Right lobe of liver (tissue), 6 donors: Measurements from ENCODE around the gene ZNF665. TPM values are rescaled to one million over a fixed set of nuclear protein-coding genes. Genes with fewer than 3 reads are reported as not detected.

Experiments used
- ATAC-seq, 4 donors: fragments of 200-7000 bp; cut with Tn5 transposase; one replicate each; pipeline ENCODE4 v1.9.1; 2020; ENCODE audit warnings: mild to moderate bottlenecking in 4 of 4, moderate library complexity in 4 of 4
- DNase-seq, 3 donors: peaks; one replicate each; pipeline ENCODE4 v3.0.0-alpha.2; 2020
- H3K27ac ChIP-seq, 3 donors: fragments of 200-600 bp; one replicate each; pipeline ENCODE4 v1.8.0; 2022
- H3K27me3 ChIP-seq, 2 donors: fragments of 200-600 bp; one replicate each; pipeline ENCODE4 v1.8.0; 2022
- H3K36me3 ChIP-seq, 4 donors: fragments of 200-600 bp; sonication (generic) in 1 of 4; one replicate each; pipeline versions ENCODE4 v1.5.1 to v1.8.0; 2017 to 2022; ENCODE audit warnings: control low read depth in 1 of 4
- H3K4me1 ChIP-seq, 4 donors: fragments of 200-600 bp; sonication (generic) in 1 of 4; one replicate each; pipeline versions ENCODE4 v1.5.1 to v1.8.0; 2017 to 2022; ENCODE audit warnings: control low read depth in 1 of 4
- H3K4me3 ChIP-seq, 3 donors: fragments of 200-600 bp; one replicate each; pipeline ENCODE4 v1.8.0; 2022
- H3K9me3 ChIP-seq, 4 donors: fragments of 200-600 bp; sonication (generic) in 1 of 4; one replicate each; pipeline versions ENCODE4 v1.5.1 to v1.8.0; 2017 to 2022; ENCODE audit warnings: control low read depth in 1 of 4
- CTCF ChIP-seq, 4 donors: fragments of 200-600 bp in 3 of 4; fragments of 450-650 bp in 1 of 4; IDR thresholded peaks; one replicate each; pipeline versions ENCODE4 v1.5.1 to v1.8.0; 2016 to 2022; ENCODE audit warnings: antibody characterized with exemption in 4 of 4, mild to moderate bottlenecking in 2 of 4
- POLR2A ChIP-seq: fragments of 450-650 bp; IDR thresholded peaks from one replicate; pipeline ENCODE4 v1.6.1; 2017; ENCODE audit warnings: antibody characterized with exemption, mild to moderate bottlenecking
- WGBS: methylation state at CpG from one replicate; pipeline ENCODE4 v1.1.6; 2018; ENCODE audit warnings: low coverage, low lambda C conversion rate; ENCODE audit not compliant: insufficient coverage; ENCODE audit errors: missing lambda C conversion rate; 5-methylcytosine and 5-hydroxymethylcytosine counted together
- intact Hi-C, 2 donors: fragments of 100-400 bp; cut with DNase I; formaldehyde crosslinking; loops; one replicate each; pipeline versions ENCODE4 v1.11.2 to v1.14.1; 2022
- total RNA-seq, 6 experiments: library from RNA; depleted of rRNA in 2 of 6; stranded (reverse); fragments of >200 nt in 2 of 6; fragmentation: NEBNext Ultra II Directional in 3 of 6; extraction: Animal tissue kit (Norgen Biotek cat#: 25700) in 3 of 6; gene quantifications; one replicate each; pipeline versions ENCODE4 v1.1.0 to v1.2.4, GENCODE V29; 2016 to 2023
- donor health status: DM: no; HTN: yes; CAD: no.
- donor health status: DM: no; HTN: no; CAD: no.
- donor health status: DM: no; HTN: no; CAD: no.
- donor health status: DM: no; HTN: yes; CAD: no.
- donor health status: DM: no; HTN: yes; CAD: no.

Gene ZNF665
- total RNA-seq, 6 experiments from 2014 or later = 0.09 to 0.47 (median 0.32) TPM; not detected in 1

- no peak for TF ChIP-seq POLR2A
- TF ChIP-seq CTCF (IDR thresholded peaks at IDR 0.05) = no peak
- Histone ChIP-seq H3K4me3 (no peak overlapping the region), H3K27me3 (no peaks in the 10 kb centered on the region), H3K27ac (no peak overlapping the region), H3K36me3 (no peaks in the 10 kb centered on the region), H3K4me1 (no peaks in the 10 kb centered on the region), H3K9me3 (no peaks in the 10 kb centered on the region)
- ATAC-seq (no peak), DNase-seq (no peak)
- intact Hi-C loops = no loop called here
- 86% methylated on average over 8 of the region's 10 CpGs for WGBS
Observed at GRCh38 chr19:53182202-53182601, 11.0 kb downstream of the ZNF665 start.

DNA sequence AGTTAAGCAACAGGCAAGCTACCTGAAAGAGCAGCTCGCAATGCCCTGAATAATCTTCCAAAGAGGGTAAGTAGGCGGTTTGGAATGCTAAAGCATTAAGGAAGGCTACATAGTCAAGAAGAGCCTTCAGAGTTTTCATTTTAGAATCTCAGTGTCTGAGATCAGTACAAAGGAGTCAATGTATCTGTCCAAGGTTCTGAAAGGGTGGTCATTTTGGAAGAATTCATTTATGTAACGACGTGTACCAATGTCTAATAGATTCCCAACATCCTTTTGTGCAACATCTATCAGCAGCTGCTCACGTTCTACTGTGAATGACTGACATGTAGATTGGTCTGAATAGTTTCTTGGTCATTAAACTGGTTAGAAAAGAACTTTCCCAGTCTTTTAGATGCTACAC, 15.2 kb downstream of the ZNF665 start:
- 55% methylated on average over 4 of the region's 5 CpGs for WGBS
- no peaks in the 10 kb centered on the region for H3K4me1 ChIP-seq
- no peak overlapping the region for H3K4me3 ChIP-seq
- no peak for ATAC-seq
- intact Hi-C loops = no loop called here
- no peak for DNase-seq
- H3K9me3 ChIP-seq = no peaks in the 10 kb centered on the region
- TF ChIP-seq POLR2A = no peak
- TF ChIP-seq CTCF (IDR thresholded peaks at IDR 0.05) = no peak
- H3K36me3 ChIP-seq = no peaks in the 10 kb centered on the region
- H3K27me3 ChIP-seq = no peaks in the 10 kb centered on the region
- H3K27ac ChIP-seq = no peak overlapping the region

DNA sequence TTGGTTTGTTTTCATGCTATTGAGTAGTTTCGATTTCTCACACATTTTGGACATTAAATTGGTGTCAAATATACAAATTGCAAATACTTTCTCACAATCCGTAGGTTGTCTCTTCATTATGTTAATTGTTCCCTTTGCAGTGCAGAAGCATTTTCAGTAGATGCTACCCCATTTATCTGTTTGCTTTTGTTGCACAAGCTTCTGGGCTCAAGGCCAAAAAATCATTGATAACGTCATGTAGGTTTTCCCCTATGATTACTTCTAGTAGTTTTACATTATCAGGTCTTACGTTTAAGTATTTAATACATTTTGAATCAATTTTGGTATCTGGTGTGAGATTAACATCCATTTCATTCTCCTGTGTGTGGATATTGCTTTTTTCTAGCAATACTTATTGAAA, 20.3 kb downstream of the ZNF665 start:
- DNase-seq (no peak), ATAC-seq (no peak)
- intact Hi-C loops = no loop called here
- TF ChIP-seq CTCF (IDR thresholded peaks at IDR 0.05) (no peak), POLR2A (no peak)
- H3K4me3 ChIP-seq = no peak overlapping the region
- no peaks in the 10 kb centered on the region for H3K9me3 ChIP-seq
- 26% methylated on average over 4 of the region's 4 CpGs for WGBS
- H3K27ac ChIP-seq = no peak overlapping the region
- no peaks in the 10 kb centered on the region for H3K36me3 ChIP-seq
- H3K27me3 ChIP-seq = no peaks in the 10 kb centered on the region
- H3K4me1 ChIP-seq = no peaks in the 10 kb centered on the region

GRCh38 chr19:53165691-53166091, 27.5 kb downstream of the ZNF665 start:
- no peaks in the 10 kb centered on the region for H3K27me3 ChIP-seq
- peaks cover 0 to 10% (median 0%) of the 10 kb centered on the region in 4 donors for H3K9me3 ChIP-seq
- DNase-seq = no peak
- no peak overlapping the region for H3K4me3 ChIP-seq
- no peaks in the 10 kb centered on the region for H3K4me1 ChIP-seq
- 57% methylated on average over 1 of the region's 3 CpGs for WGBS
- H3K27ac ChIP-seq = no peak overlapping the region
- H3K36me3 ChIP-seq = no peaks in the 10 kb centered on the region
- no peak for ATAC-seq
- TF ChIP-seq CTCF (IDR thresholded peaks at IDR 0.05) = no peak
- no peak for TF ChIP-seq POLR2A
- intact Hi-C loops = no loop called here

DNA sequence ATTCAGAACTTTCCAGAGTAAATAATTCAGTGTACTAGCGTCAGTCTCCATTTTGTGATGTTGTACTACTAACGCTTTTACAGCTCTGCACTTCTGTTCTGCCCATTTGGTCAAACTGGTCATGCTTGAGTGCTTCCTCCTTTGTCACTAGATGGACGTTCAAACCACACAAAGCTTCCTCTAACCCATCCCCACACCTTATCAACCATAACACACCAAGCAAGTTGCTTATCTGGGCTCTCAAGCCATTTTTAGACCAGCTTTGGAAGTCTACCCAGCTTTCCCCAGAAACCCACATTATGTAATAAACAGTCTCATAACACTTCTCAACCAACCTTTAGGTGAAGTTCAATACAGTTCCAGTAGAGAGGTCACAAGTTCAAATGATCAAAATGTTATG, 32.0 kb downstream of the ZNF665 start:
- no peaks in the 10 kb centered on the region for H3K4me1 ChIP-seq
- WGBS = 49% methylated on average over 3 of the region's 3 CpGs
- no peaks in the 10 kb centered on the region for H3K36me3 ChIP-seq
- no peaks in the 10 kb centered on the region for H3K27me3 ChIP-seq
- H3K9me3 ChIP-seq = peaks cover 0 to 5% (median 0%) of the 10 kb centered on the region in 4 donors
- H3K4me3 ChIP-seq = no peak overlapping the region
- intact Hi-C loops = no loop called here
- ATAC-seq (no peak), DNase-seq (no peak)
- TF ChIP-seq CTCF (IDR thresholded peaks at IDR 0.05) (no peak), POLR2A (no peak)
- no peak overlapping the region for H3K27ac ChIP-seq
